HepG2 (cell line): Measurements from ENCODE around the gene KCNK10. TPM values are rescaled to one million over a fixed set of nuclear protein-coding genes. Genes with fewer than 3 reads are reported as not detected.

Experiments
- AHDC1 ChIP-seq: sonication (generic); formaldehyde crosslinking; IDR thresholded peaks from 2 replicates; pipeline ENCODE4 v1.5.1; 2020; ENCODE audit warnings: mild to moderate bottlenecking, missing genetic modification reagents, borderline replicate concordance
- CSRNP2 ChIP-seq: sonication (generic); formaldehyde crosslinking; conservative IDR thresholded peaks from 2 replicates; pipeline ENCODE4 v1.8.0; 2022; ENCODE audit warnings: low read depth, missing genetic modification reagents
- IRF2 ChIP-seq: IDR thresholded peaks from 2 replicates; pipeline ENCODE4 v1.6.1; 2018; ENCODE audit warnings: missing genetic modification reagents, missing compliant biosample characterization
- LCORL ChIP-seq, 2 experiments: fragments of 450-650 bp in 1 of 2; sonication (generic) in 1 of 2; formaldehyde crosslinking in 1 of 2; IDR thresholded peaks; 2 replicates each; pipeline versions ENCODE4 v1.5.0 to v1.6.1; 2017 to 2020; ENCODE audit warnings: antibody characterized with exemption in 1 of 2, missing genetic modification reagents in 1 of 2
- NONO ChIP-seq, 2 experiments: fragments of 450-650 bp in 1 of 2; sonication (generic) in 1 of 2; formaldehyde crosslinking in 1 of 2; IDR thresholded peaks in 1 of 2; conservative IDR thresholded peaks in 1 of 2; 2 replicates each; pipeline versions ENCODE4 v1.6.1 to v1.8.0; 2017 to 2022; ENCODE audit warnings: mild to moderate bottlenecking in 1 of 2, missing genetic modification reagents in 1 of 2, moderate library complexity in 1 of 2
- TAF1 ChIP-seq: sonication (generic); formaldehyde crosslinking; IDR thresholded peaks from 2 replicates; pipeline ENCODE4 v1.4.0; 2020; ENCODE audit warnings: missing genetic modification reagents
- ZFY ChIP-seq: sonication (generic); formaldehyde crosslinking; IDR thresholded peaks from 2 replicates; pipeline ENCODE4 v1.4.0; 2020; ENCODE audit warnings: missing genetic modification reagents
- ZHX2 ChIP-seq, 2 experiments: sonication (generic) in 1 of 2; formaldehyde crosslinking in 1 of 2; IDR thresholded peaks; 2 replicates each; pipeline versions ENCODE4 v1.6.1 to v1.9.0; 2014 to 2022; ENCODE audit warnings: antibody characterized with exemption in 1 of 2, borderline replicate concordance in 1 of 2, inconsistent platforms in 1 of 2, low read depth in 1 of 2, missing genetic modification reagents in 1 of 2
- ZNF317 ChIP-seq: sonication (generic); formaldehyde crosslinking; IDR thresholded peaks from 2 replicates; pipeline ENCODE4 v1.5.0; 2020; ENCODE audit warnings: mild to moderate bottlenecking, missing genetic modification reagents
- ZNF335 ChIP-seq: sonication (generic); formaldehyde crosslinking; IDR thresholded peaks from 2 replicates; pipeline ENCODE4 v1.4.0; 2020; ENCODE audit warnings: missing genetic modification reagents
- ZNF639 ChIP-seq: conservative IDR thresholded peaks from 2 replicates; pipeline ENCODE4 v1.6.1; 2018; ENCODE audit warnings: missing genetic modification reagents
- polyA plus RNA-seq, 8 experiments: library from polyadenylated mRNA; depleted of rRNA in 3 of 8; stranded (reverse) in 7 of 8; unstranded in 1 of 8; fragments of >200 nt; fragmentation: Illumina TruSeq in 4 of 8; extraction: Trizol in 4 of 8; gene quantifications; 2 replicates each; pipeline versions ENCODE4 v1.2.1 to v1.2.3, GENCODE V29; 2011 to 2016; ENCODE audit warnings: low read depth in 4 of 8, missing spikeins in 1 of 8, mixed read lengths in 1 of 8; ENCODE audit not compliant: insufficient read depth in 1 of 8
- total RNA-seq, 5 experiments: library from RNA; depleted of rRNA; stranded (reverse); fragments of >200 nt; fragmentation: Illumina TruSeq; extraction: Trizol; gene quantifications; 2 replicates each; pipeline ENCODE4 v1.2.3, GENCODE V29; 2016; ENCODE audit warnings: low read depth in 1 of 5

Gene KCNK10
- total and polyA plus RNA-seq, 2 of the 13 experiments (the other 11 are each of a cell fraction or from before 2014, with no cell fraction given), result not detected

GRCh38 chr14:88300817-88301216, 22.3 kb downstream of the KCNK10 start (continued):
- TF ChIP-seq NONO (IDR thresholded peaks at IDR 0.05) (no peak), NONO (CRISPR knock-in tag; conservative IDR thresholded peaks at IDR 0.05) (no peak), LCORL (IDR thresholded peaks at IDR 0.05) (no peak), LCORL (CRISPR knock-in tag; IDR thresholded peaks at IDR 0.05) (no peak), ZFY (no peak), ZNF317 (CRISPR knock-in tag) (no peak), CSRNP2 (no peak), ZNF639 (CRISPR knock-in tag) (no peak), IRF2 (CRISPR knock-in tag) (no peak), ZHX2 (IDR thresholded peaks at IDR 0.05; ENCODE audit: low read depth) (no peak), ZHX2 (CRISPR knock-in tag; IDR thresholded peaks at IDR 0.05; ENCODE audit: borderline replicate concordance) (no peak), AHDC1 (CRISPR knock-in tag) (peak; percentile 64; the same call in 1 of the 2 replicates), ZNF335 (no peak), TAF1 (CRISPR knock-in tag) (no peak)
